HepG2 (cell line): ENCODE data around the gene ERV3-1. TPM values are rescaled to one million over a fixed set of nuclear protein-coding genes. Genes with fewer than 3 reads are reported as not detected.

Source experiments
- ATF1 ChIP-seq: IDR thresholded peaks from 2 replicates; pipeline ENCODE4 v1.6.1; 2016; ENCODE audit warnings: mild to moderate bottlenecking, control low read depth
- ATF3 ChIP-seq: sonication (generic); formaldehyde crosslinking; IDR thresholded peaks from 2 replicates; pipeline ENCODE4 v1.4.0; 2020; ENCODE audit warnings: missing genetic modification reagents
- CENPT ChIP-seq: sonication (generic); formaldehyde crosslinking; IDR thresholded peaks from 2 replicates; pipeline ENCODE4 v1.8.0; 2022; ENCODE audit warnings: low read depth, mild to moderate bottlenecking, moderate library complexity, missing genetic modification reagents
- CREB1 ChIP-seq, 2 experiments: fragments of 450-650 bp in 1 of 2; IDR thresholded peaks; 2 replicates each; pipeline ENCODE4 v1.6.1; 2016 to 2017; ENCODE audit warnings: control low read depth in 1 of 2, mild to moderate bottlenecking in 1 of 2, missing compliant biosample characterization in 1 of 2, missing genetic modification characterization in 1 of 2
- GFI1 ChIP-seq: sonication (generic); formaldehyde crosslinking; IDR thresholded peaks from 2 replicates; pipeline ENCODE4 v1.5.0; 2020; ENCODE audit warnings: missing genetic modification reagents, mild to moderate bottlenecking, borderline replicate concordance
- MYC ChIP-seq: sonication (generic); formaldehyde crosslinking; IDR thresholded peaks from 2 replicates; pipeline ENCODE4 v1.9.0; 2021; ENCODE audit warnings: missing genetic modification reagents, borderline replicate concordance
- NFE2 ChIP-seq: sonication (generic); formaldehyde crosslinking; IDR thresholded peaks from 2 replicates; pipeline ENCODE4 v1.4.0; 2020; ENCODE audit warnings: missing genetic modification reagents
- NFE2L1 ChIP-seq: sonication (generic); formaldehyde crosslinking; IDR thresholded peaks from 2 replicates; pipeline ENCODE4 v1.4.0; 2020; ENCODE audit warnings: missing genetic modification reagents, mild to moderate bottlenecking, borderline replicate concordance
- NFIB ChIP-seq: sonication (generic); formaldehyde crosslinking; IDR thresholded peaks from 2 replicates; pipeline ENCODE4 v1.9.0; 2021; ENCODE audit warnings: missing genetic modification reagents, mild to moderate bottlenecking, borderline replicate concordance
- TCF7L2 ChIP-seq: IDR thresholded peaks from 2 replicates; pipeline ENCODE4 v1.6.1; 2011; ENCODE audit warnings: mild to moderate bottlenecking, low read depth, low read length, moderate library complexity
- ZNF142 ChIP-seq: sonication (generic); formaldehyde crosslinking; IDR thresholded peaks from 2 replicates; pipeline ENCODE4 v1.4.0; 2020; ENCODE audit warnings: missing genetic modification reagents
- ZNF33B ChIP-seq: sonication (generic); formaldehyde crosslinking; IDR thresholded peaks from 2 replicates; pipeline ENCODE4 v1.5.1; 2020; ENCODE audit warnings: mild to moderate bottlenecking, missing genetic modification reagents
- ZNF570 ChIP-seq: sonication (generic); formaldehyde crosslinking; IDR thresholded peaks from 2 replicates; pipeline ENCODE4 v1.4.0; 2020; ENCODE audit warnings: mild to moderate bottlenecking, missing genetic modification reagents, borderline replicate concordance
- ZNF788 ChIP-seq: sonication (generic); formaldehyde crosslinking; IDR thresholded peaks from 2 replicates; pipeline ENCODE4 v1.5.0; 2020; ENCODE audit warnings: mild to moderate bottlenecking, missing genetic modification reagents, borderline replicate concordance
- ZNF792 ChIP-seq: IDR thresholded peaks from 2 replicates; pipeline ENCODE4 v1.6.1; 2016
- ZNF841 ChIP-seq: sonication (generic); formaldehyde crosslinking; IDR thresholded peaks from 2 replicates; pipeline ENCODE4 v1.8.1; 2023; ENCODE audit warnings: missing genetic modification reagents, borderline replicate concordance
- ZSCAN29 ChIP-seq: sonication (generic); formaldehyde crosslinking; conservative IDR thresholded peaks from 2 replicates; pipeline ENCODE4 v1.4.0; 2020; ENCODE audit warnings: mild to moderate bottlenecking, missing genetic modification reagents
- polyA plus RNA-seq, 8 experiments: library from polyadenylated mRNA; depleted of rRNA in 3 of 8; stranded (reverse) in 7 of 8; unstranded in 1 of 8; fragments of >200 nt; fragmentation: Illumina TruSeq in 4 of 8; extraction: Trizol in 4 of 8; gene quantifications; 2 replicates each; pipeline versions ENCODE4 v1.2.1 to v1.2.3, GENCODE V29; 2011 to 2016; ENCODE audit warnings: low read depth in 4 of 8, missing spikeins in 1 of 8, mixed read lengths in 1 of 8; ENCODE audit not compliant: insufficient read depth in 1 of 8
- total RNA-seq, 5 experiments: library from RNA; depleted of rRNA; stranded (reverse); fragments of >200 nt; fragmentation: Illumina TruSeq; extraction: Trizol; gene quantifications; 2 replicates each; pipeline ENCODE4 v1.2.3, GENCODE V29; 2016; ENCODE audit warnings: low read depth in 1 of 5
- TF ChIP-seq, protein P1 (sequence below), 2 experiments: sonication (generic) in 1 of 2; formaldehyde crosslinking in 1 of 2; IDR thresholded peaks; 2 replicates each; pipeline versions ENCODE4 v1.5.1 to v1.6.1; 2011 to 2020; ENCODE audit warnings: borderline replicate concordance in 1 of 2, low read depth in 1 of 2, low read length in 1 of 2, mild to moderate bottlenecking in 1 of 2, missing genetic modification reagents in 1 of 2, moderate library complexity in 1 of 2

Gene ERV3-1
- total and polyA plus RNA-seq, 2 of the 13 experiments (the other 11 are each of a cell fraction or from before 2014, with no cell fraction given): 20.4 to 86.3 TPM

DNA sequence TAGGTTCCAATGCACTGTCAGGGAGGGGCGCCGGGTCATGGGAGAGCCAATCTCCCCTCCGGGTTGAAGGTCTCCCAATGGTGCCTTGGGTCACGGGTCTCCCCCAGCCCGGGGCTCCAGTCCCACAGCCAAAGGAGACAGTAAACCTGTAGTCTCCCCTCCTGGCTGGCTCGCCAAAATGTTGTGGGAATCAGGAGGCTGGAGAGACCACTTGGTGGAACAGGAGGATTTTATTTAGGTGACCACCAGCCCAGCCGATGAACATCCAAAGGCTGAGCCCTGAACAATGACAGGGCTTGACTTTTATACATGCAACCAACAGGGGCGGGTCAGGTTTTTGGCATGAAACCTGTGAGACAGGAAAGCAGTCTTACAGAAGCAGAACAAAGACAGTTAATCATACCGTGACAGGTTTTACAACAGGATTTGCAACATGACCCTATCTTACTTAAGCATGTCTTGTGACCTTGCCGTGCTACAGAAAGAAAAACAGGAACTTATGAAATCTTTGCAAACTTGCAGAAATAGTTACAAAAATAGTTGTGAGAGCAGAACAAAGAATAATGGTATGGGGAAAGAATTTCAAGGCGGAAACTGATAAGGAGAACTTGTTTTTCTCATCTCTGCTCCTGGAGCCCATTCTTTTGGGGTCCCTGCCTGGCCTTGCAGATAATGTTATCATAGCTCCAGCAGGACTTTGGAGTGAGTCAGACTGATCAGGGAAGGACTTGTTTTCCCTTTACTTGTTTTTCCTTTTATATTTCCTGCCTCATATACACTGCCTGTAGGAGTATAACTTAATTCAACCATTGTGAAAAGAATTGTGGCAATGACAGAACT lies 7.1 kb downstream of the ERV3-1 start (continued):
- TF ChIP-seq NFIB (CRISPR knock-in tag) (no peak), CENPT (CRISPR knock-in tag) (no peak), ZNF570 (CRISPR knock-in tag) (no peak), NFE2L1 (no peak), ZNF142 (CRISPR knock-in tag) (no peak), ZNF792 (CRISPR knock-in tag) (0 out of 2 replicates have a peak, but pooled peaks have one; percentile 60), NFE2 (CRISPR knock-in tag) (no peak), ZNF33B (CRISPR knock-in tag) (0 out of 2 replicates have a peak, but pooled peaks have one; percentile 17), MYC (CRISPR knock-in tag) (no peak), ZNF841 (no peak), GFI1 (peak; percentile 60; the same call in 1 of the 2 replicates), TCF7L2 (no peak), CREB1 (IDR thresholded peaks at IDR 0.05) (no peak), CREB1 (CRISPR knock-in tag; IDR thresholded peaks at IDR 0.05) (peak; percentile 75), ATF3 (peak; percentile 62; the same call in 1 of the 2 replicates), ZSCAN29 (CRISPR knock-in tag) (no peak), ZNF788 (CRISPR knock-in tag) (no peak), ATF1 (CRISPR knock-in tag) (0 out of 2 replicates have a peak, but pooled peaks have one; percentile 45)
- TF ChIP-seq, protein P1, sequence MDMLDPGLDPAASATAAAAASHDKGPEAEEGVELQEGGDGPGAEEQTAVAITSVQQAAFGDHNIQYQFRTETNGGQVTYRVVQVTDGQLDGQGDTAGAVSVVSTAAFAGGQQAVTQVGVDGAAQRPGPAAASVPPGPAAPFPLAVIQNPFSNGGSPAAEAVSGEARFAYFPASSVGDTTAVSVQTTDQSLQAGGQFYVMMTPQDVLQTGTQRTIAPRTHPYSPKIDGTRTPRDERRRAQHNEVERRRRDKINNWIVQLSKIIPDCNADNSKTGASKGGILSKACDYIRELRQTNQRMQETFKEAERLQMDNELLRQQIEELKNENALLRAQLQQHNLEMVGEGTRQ (IDR thresholded peaks at IDR 0.05; ENCODE audit: low read depth, low read length): no peak
- TF ChIP-seq, protein P1 (CRISPR knock-in tag; IDR thresholded peaks at IDR 0.05; ENCODE audit: borderline replicate concordance): no peak
